Panc1 (cell line): ENCODE data around the gene HIGD2A. TPM values are rescaled to one million over a fixed set of nuclear protein-coding genes. Genes with fewer than 3 reads are reported as not detected.

Experiments used
- ATAC-seq: fragments of 200-7000 bp; cut with Tn5 transposase; 2 replicates; pipeline ENCODE4 v1.9.1; 2020; ENCODE audit warnings: mild to moderate bottlenecking, moderate library complexity
- BruUV-seq: library from RNA; stranded (reverse); fragments of 400-500 nt; replicated peaks from 2 replicates; lab custom pipeline; 2021; lab: Mats Ljungman, UMichigan
- CTCF ChIA-PET: fragments of 300-600 bp; sonication (Branson Sonifier 250); formaldehyde crosslinking; loops from one replicate; lab custom pipeline; 2022; ENCODE audit warnings: antibody characterized with exemption; lab: Charles Lee
- POLR2A ChIA-PET: fragments of 300-600 bp; sonication (Branson Sonifier 250); formaldehyde crosslinking; loops from one replicate; lab custom pipeline; 2022; ENCODE audit warnings: antibody characterized with exemption; lab: Charles Lee
- DNase-seq: peaks from one replicate; pipeline ENCODE4 v3.0.0-alpha.2; 2010; ENCODE audit warnings: low read depth, low spot score
- H3K27ac ChIP-seq: 2 replicates; pipeline ENCODE4 v1.5.1; 2011; ENCODE audit warnings: mild to moderate bottlenecking, low read length, inconsistent platforms
- H3K27me3 ChIP-seq: fragments of 200-500 bp; sonication (Bioruptor generic); 2 replicates; pipeline ENCODE4 v1.6.0; 2014; ENCODE audit warnings: low read length, inconsistent platforms; ENCODE audit not compliant: control insufficient read depth, insufficient read depth
- H3K36me3 ChIP-seq: fragments of 200-500 bp; sonication (Bioruptor generic); 2 replicates; pipeline ENCODE4 v1.5.1; 2014; ENCODE audit warnings: inconsistent platforms, mild to moderate bottlenecking, low read length, moderate library complexity; ENCODE audit not compliant: control insufficient read depth, insufficient read depth
- H3K4me1 ChIP-seq: 2 replicates; pipeline ENCODE4 v1.5.1; 2011; ENCODE audit warnings: inconsistent platforms, mild to moderate bottlenecking, low read length, moderate library complexity; ENCODE audit not compliant: control insufficient read depth, insufficient read depth
- H3K4me3 ChIP-seq, 2 experiments: 2 replicates each; pipeline ENCODE4 v1.5.1; 2011 to 2012; ENCODE audit warnings: low read depth in 2 of 2, low read length in 2 of 2, mild to moderate bottlenecking in 2 of 2, inconsistent platforms in 1 of 2, moderate library complexity in 1 of 2
- H3K9me3 ChIP-seq: fragments of 200-500 bp; sonication (Bioruptor generic); 2 replicates; pipeline ENCODE4 v1.5.1; 2014; ENCODE audit warnings: low read depth, mild to moderate bottlenecking, inconsistent platforms, low read length, moderate library complexity; ENCODE audit not compliant: control insufficient read depth, insufficient read depth
- POLR2AphosphoS5 ChIP-seq: IDR thresholded peaks from 2 replicates; pipeline ENCODE4 v1.6.1; 2012; ENCODE audit warnings: mild to moderate bottlenecking, low read depth, low read length, moderate library complexity
- SIN3A ChIP-seq: IDR thresholded peaks from 2 replicates; pipeline ENCODE4 v1.6.1; 2012; ENCODE audit warnings: low read depth, mild to moderate bottlenecking, low read length, moderate library complexity, borderline replicate concordance; ENCODE audit not compliant: insufficient read depth
- TCF7L2 ChIP-seq: IDR thresholded peaks from 2 replicates; pipeline ENCODE4 v1.6.1; 2011; ENCODE audit warnings: mild to moderate bottlenecking, low read depth, low read length, inconsistent platforms
- in situ Hi-C: cut with HindIII; loops from 2 replicates; pipeline ENCODE4 v1.10.0; 2016; ENCODE audit warnings: low sequenced_read_pairs, low pct_unique_long_range_greater_than_20kb
- intact Hi-C: fragments of 100-400 bp; cut with micrococcal nuclease; formaldehyde crosslinking; loops from one replicate; pipeline ENCODE4 v1.10.0; 2022; ENCODE audit not compliant: unreplicated experiment
- total RNA-seq: library from RNA; stranded (reverse); gene quantifications from one replicate; pipeline ENCODE4 v1.2.1, GENCODE V29; 2021; ENCODE audit not compliant: unreplicated experiment
- TF ChIP-seq, protein P1 (sequence below): fragments of 450-650 bp; IDR thresholded peaks from 2 replicates; pipeline ENCODE4 v1.5.1; 2017; ENCODE audit warnings: mild to moderate bottlenecking
- TF ChIP-seq, protein P2 (sequence below), 2 experiments: IDR thresholded peaks; 2 replicates each; pipeline ENCODE4 v1.6.1; 2011 to 2012; ENCODE audit warnings: low read depth in 2 of 2, control low read depth in 1 of 2, low read length in 1 of 2, mild to moderate bottlenecking in 1 of 2, moderate library complexity in 1 of 2; ENCODE audit not compliant: insufficient read depth in 1 of 2

Gene HIGD2A
- total RNA-seq, 1 experiment from 2014 or later, result 162 TPM

DNA sequence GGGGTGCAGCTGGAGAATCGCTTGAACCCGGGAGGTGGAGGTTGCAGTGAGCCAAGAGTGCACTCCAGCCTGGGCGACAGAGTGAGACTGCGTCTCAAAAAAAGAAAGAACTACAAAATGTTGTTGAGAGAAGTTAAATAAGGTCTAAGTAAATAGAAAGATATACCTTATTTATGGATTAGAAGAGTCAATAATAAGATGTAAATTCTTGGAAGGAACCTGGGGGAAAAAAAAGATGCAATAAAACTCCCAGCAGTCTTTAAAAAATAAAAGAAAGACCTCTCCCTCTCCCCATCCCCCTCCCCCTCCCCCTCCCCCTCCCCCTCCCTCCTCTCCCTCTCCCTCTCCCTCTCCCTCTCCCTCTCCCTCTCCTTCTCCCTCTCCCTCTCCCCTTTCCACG is 44.2 kb downstream of the HIGD2A start:
- ATAC-seq (no peak), DNase-seq (no peak)
- Histone ChIP-seq H3K4me1 (peaks cover 16% of the 10 kb centered on the region), H3K27me3 (no peaks in the 10 kb centered on the region), H3K27ac (no peak overlapping the region), H3K4me3 (no peak overlapping the region), H3K9me3 (no peaks in the 10 kb centered on the region), H3K36me3 (no peaks in the 10 kb centered on the region)
- ChIA-PET POLR2A (no interaction called here), CTCF (no interaction called here)
- intact Hi-C loops, result no loop called here
- TF ChIP-seq, protein P1, sequence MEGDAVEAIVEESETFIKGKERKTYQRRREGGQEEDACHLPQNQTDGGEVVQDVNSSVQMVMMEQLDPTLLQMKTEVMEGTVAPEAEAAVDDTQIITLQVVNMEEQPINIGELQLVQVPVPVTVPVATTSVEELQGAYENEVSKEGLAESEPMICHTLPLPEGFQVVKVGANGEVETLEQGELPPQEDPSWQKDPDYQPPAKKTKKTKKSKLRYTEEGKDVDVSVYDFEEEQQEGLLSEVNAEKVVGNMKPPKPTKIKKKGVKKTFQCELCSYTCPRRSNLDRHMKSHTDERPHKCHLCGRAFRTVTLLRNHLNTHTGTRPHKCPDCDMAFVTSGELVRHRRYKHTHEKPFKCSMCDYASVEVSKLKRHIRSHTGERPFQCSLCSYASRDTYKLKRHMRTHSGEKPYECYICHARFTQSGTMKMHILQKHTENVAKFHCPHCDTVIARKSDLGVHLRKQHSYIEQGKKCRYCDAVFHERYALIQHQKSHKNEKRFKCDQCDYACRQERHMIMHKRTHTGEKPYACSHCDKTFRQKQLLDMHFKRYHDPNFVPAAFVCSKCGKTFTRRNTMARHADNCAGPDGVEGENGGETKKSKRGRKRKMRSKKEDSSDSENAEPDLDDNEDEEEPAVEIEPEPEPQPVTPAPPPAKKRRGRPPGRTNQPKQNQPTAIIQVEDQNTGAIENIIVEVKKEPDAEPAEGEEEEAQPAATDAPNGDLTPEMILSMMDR, result no peak
- TF ChIP-seq POLR2AphosphoS5 (no peak), TCF7L2 (no peak), SIN3A (no peak)
- TF ChIP-seq, protein P2, sequence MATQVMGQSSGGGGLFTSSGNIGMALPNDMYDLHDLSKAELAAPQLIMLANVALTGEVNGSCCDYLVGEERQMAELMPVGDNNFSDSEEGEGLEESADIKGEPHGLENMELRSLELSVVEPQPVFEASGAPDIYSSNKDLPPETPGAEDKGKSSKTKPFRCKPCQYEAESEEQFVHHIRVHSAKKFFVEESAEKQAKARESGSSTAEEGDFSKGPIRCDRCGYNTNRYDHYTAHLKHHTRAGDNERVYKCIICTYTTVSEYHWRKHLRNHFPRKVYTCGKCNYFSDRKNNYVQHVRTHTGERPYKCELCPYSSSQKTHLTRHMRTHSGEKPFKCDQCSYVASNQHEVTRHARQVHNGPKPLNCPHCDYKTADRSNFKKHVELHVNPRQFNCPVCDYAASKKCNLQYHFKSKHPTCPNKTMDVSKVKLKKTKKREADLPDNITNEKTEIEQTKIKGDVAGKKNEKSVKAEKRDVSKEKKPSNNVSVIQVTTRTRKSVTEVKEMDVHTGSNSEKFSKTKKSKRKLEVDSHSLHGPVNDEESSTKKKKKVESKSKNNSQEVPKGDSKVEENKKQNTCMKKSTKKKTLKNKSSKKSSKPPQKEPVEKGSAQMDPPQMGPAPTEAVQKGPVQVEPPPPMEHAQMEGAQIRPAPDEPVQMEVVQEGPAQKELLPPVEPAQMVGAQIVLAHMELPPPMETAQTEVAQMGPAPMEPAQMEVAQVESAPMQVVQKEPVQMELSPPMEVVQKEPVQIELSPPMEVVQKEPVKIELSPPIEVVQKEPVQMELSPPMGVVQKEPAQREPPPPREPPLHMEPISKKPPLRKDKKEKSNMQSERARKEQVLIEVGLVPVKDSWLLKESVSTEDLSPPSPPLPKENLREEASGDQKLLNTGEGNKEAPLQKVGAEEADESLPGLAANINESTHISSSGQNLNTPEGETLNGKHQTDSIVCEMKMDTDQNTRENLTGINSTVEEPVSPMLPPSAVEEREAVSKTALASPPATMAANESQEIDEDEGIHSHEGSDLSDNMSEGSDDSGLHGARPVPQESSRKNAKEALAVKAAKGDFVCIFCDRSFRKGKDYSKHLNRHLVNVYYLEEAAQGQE (IDR thresholded peaks at IDR 0.05; ENCODE audit: insufficient read depth in 1 of 2, low read depth in 2 of 2, low read length in 1 of 2), result no peak
- BruUV-seq, result no TSS peak
- in situ Hi-C loops, result no loop called here

DNA sequence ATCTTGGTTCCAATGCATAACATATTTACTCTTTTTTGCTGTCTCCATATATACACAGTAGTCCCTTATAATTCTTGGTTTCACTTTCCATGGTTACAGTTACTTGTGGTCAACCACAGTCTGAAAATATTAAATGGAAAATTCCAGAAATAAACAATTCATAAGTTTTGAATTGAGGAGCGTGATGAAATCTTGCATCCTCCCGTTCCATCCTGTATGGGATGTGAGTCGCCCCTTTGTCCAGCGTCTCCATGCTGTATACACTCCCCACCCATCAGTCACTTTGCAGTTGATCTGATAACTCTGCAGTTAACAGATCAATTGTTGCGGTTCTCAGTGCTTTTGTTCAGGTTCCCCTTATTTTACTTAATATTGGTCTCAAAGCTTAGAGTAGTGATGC is 48.1 kb downstream of the HIGD2A start:
- in situ Hi-C loops (no loop called here), intact Hi-C loops (no loop called here)
- Histone ChIP-seq H3K4me1 (peaks cover 31% of the 10 kb centered on the region), H3K4me3 (peak overlapping the region; percentile 34 to 58), H3K27ac (peak overlapping the region; percentile 90), H3K36me3 (no peaks in the 10 kb centered on the region), H3K9me3 (no peaks in the 10 kb centered on the region), H3K27me3 (no peaks in the 10 kb centered on the region)
- POLR2A ChIA-PET, result interaction anchor here (0.7 kb wide), 1 partner anchor 11 kb away, joined by 7 read pairs; no protein-coding TSS in a partner anchor
- TF ChIP-seq, protein P1, result no peak
- TF ChIP-seq, protein P2 (IDR thresholded peaks at IDR 0.05; ENCODE audit: insufficient read depth in 1 of 2, low read depth in 2 of 2, low read length in 1 of 2), result no peak
- TF ChIP-seq POLR2AphosphoS5, result no peak
- no peak for TF ChIP-seq SIN3A
- TF ChIP-seq TCF7L2, result no peak
- CTCF ChIA-PET, result interaction anchor here (0.7 to 1.3 kb wide), 3 partner anchors 11 to 67 kb away, joined by 4 to 6 read pairs (median 5); partner anchors contain the start of gene FAF2
- no TSS peak for BruUV-seq
- ATAC-seq (peak; percentile 82), DNase-seq (no peak)
